Mesenchymal stem cell (in vitro differentiated cells and primary cell): Measurements from ENCODE around the gene SERTAD1.
A peak's percentile ranks its signal among the peaks of the same experiment; 100 is the strongest.

Source experiments
- DNase-seq: peaks from one replicate; pipeline ENCODE4 v3.0.0-alpha.2; 2013
- H2AFZ ChIP-seq: one replicate; pipeline ENCODE4 v1.6.1; 2013; ENCODE audit warnings: low read depth, mild to moderate bottlenecking, control low read depth, inconsistent platforms, low read length, moderate library complexity
- H2AK5ac ChIP-seq: 2 replicates; pipeline ENCODE4 v1.6.1; 2013; ENCODE audit warnings: low read length, moderate library complexity, mild to moderate bottlenecking, inconsistent platforms; ENCODE audit not compliant: severe bottlenecking
- H2BK120ac ChIP-seq: one replicate; pipeline ENCODE4 v1.6.1; 2013; ENCODE audit warnings: low read depth, mild to moderate bottlenecking, inconsistent platforms, low read length, moderate library complexity
- H2BK12ac ChIP-seq, 2 experiments: one replicate each; pipeline ENCODE4 v1.6.1; 2013; ENCODE audit warnings: inconsistent platforms in 2 of 2, low read length in 2 of 2, mild to moderate bottlenecking in 2 of 2, moderate library complexity in 2 of 2, control low read depth in 1 of 2
- H2BK15ac ChIP-seq: one replicate; pipeline ENCODE4 v1.6.1; 2013; ENCODE audit warnings: mild to moderate bottlenecking, low read depth, inconsistent platforms; ENCODE audit not compliant: poor library complexity, severe bottlenecking
- H2BK5ac ChIP-seq: 2 replicates; pipeline ENCODE4 v1.6.1; 2013; ENCODE audit warnings: low read depth, mild to moderate bottlenecking, low read length, control low read depth, inconsistent platforms; ENCODE audit not compliant: poor library complexity, severe bottlenecking
- H3K14ac ChIP-seq, 2 experiments: one replicate each; pipeline ENCODE4 v1.6.1; 2013; ENCODE audit warnings: inconsistent platforms in 2 of 2, low read length in 2 of 2, control low read depth in 1 of 2, mild to moderate bottlenecking in 1 of 2, moderate library complexity in 1 of 2
- H3K18ac ChIP-seq, 2 experiments: one replicate each; pipeline ENCODE4 v1.6.1; 2013; ENCODE audit warnings: inconsistent platforms in 2 of 2, low read length in 2 of 2, control low read depth in 1 of 2, low read depth in 1 of 2, mild to moderate bottlenecking in 1 of 2
- H3K23ac ChIP-seq, 2 experiments: one replicate each; pipeline ENCODE4 v1.6.1; 2013; ENCODE audit warnings: inconsistent platforms in 2 of 2, low read length in 2 of 2, mild to moderate bottlenecking in 2 of 2, moderate library complexity in 2 of 2, control low read depth in 1 of 2
- H3K27ac ChIP-seq: 2 replicates; pipeline ENCODE4 v1.5.1; 2013; ENCODE audit warnings: mild to moderate bottlenecking, moderate library complexity, low read length, control low read depth, inconsistent platforms; ENCODE audit not compliant: poor library complexity, severe bottlenecking
- H3K27me3 ChIP-seq, 2 experiments: 2 replicates each; pipeline versions ENCODE4 v1.6.1 to v1.7.0; 2013; ENCODE audit warnings: low read length in 2 of 2, mild to moderate bottlenecking in 2 of 2, moderate library complexity in 2 of 2, control low read depth in 1 of 2, inconsistent platforms in 1 of 2; ENCODE audit not compliant: control insufficient read depth in 1 of 2, insufficient read depth in 1 of 2
- H3K36me3 ChIP-seq, 2 experiments: 2 replicates each; pipeline versions ENCODE4 v1.6.1 to v1.7.0; 2013; ENCODE audit warnings: low read length in 2 of 2, control low read depth in 1 of 2, inconsistent platforms in 1 of 2, low read depth in 1 of 2, mild to moderate bottlenecking in 1 of 2; ENCODE audit not compliant: insufficient read depth in 2 of 2, control insufficient read depth in 1 of 2
- H3K4ac ChIP-seq, 2 experiments: one replicate each; pipeline ENCODE4 v1.6.1; 2013; ENCODE audit warnings: inconsistent platforms in 2 of 2, low read length in 2 of 2, mild to moderate bottlenecking in 2 of 2, moderate library complexity in 2 of 2, control low read depth in 1 of 2, low read depth in 1 of 2
- H3K4me1 ChIP-seq: 2 replicates; pipeline ENCODE4 v1.6.1; 2013; ENCODE audit warnings: low read depth, low read length, control low read depth; ENCODE audit not compliant: control insufficient read depth, insufficient read depth
- H3K4me2 ChIP-seq: 2 replicates; pipeline ENCODE4 v1.6.1; 2013; ENCODE audit warnings: low read length, mild to moderate bottlenecking, inconsistent platforms; ENCODE audit not compliant: poor library complexity, severe bottlenecking
- H3K4me3 ChIP-seq, 2 experiments: 2 replicates each; pipeline versions ENCODE4 v1.5.1 to v1.7.0; 2013; ENCODE audit warnings: low read length in 2 of 2, mild to moderate bottlenecking in 2 of 2, control low read depth in 1 of 2, low read depth in 1 of 2; ENCODE audit not compliant: insufficient read depth in 1 of 2
- H3K79me1 ChIP-seq: replicated peaks from 2 replicates; pipeline ENCODE4 v1.6.1; 2013; ENCODE audit warnings: mild to moderate bottlenecking, control low read depth, low read length, inconsistent platforms; ENCODE audit not compliant: poor library complexity, severe bottlenecking
- H3K9ac ChIP-seq: 2 replicates; pipeline ENCODE4 v1.7.0; 2013; ENCODE audit warnings: mild to moderate bottlenecking, low read length, moderate library complexity
- H3K9me3 ChIP-seq: 2 replicates; pipeline ENCODE4 v1.7.0; 2013; ENCODE audit warnings: mild to moderate bottlenecking, low read length; ENCODE audit not compliant: control insufficient read depth
- H4K8ac ChIP-seq: one replicate; pipeline ENCODE4 v1.6.1; 2013; ENCODE audit warnings: inconsistent platforms, mild to moderate bottlenecking, low read length, moderate library complexity
- H4K91ac ChIP-seq: one replicate; pipeline ENCODE4 v1.6.1; 2013; ENCODE audit warnings: mild to moderate bottlenecking, low read length, inconsistent platforms
- WGBS: methylation state at CpG from one replicate; pipeline ENCODE4 v1.1.7; 2013; ENCODE audit warnings: mixed read lengths; 5-methylcytosine and 5-hydroxymethylcytosine counted together

The SERTAD1 gene

DNA sequence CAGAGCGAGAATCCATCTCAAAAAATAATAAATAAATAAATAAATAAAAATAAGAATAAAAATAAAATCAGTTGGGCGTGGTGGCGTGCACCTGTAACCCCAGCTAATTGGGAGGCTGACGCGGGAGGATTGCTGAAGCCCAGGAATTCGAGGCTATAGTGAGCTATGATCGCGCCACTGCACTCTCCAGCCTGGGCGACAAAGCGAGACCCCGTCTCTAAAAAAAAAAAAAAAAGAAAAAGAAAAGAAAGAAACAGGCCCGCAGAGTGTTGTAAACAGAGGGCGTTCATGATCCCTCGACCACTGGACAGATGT, 5.4 kb downstream of the SERTAD1 start:
- Histone ChIP-seq H2BK120ac (peak overlapping the region; percentile 44), H3K4me2 (peak overlapping the region; percentile 88), H2BK15ac (peak overlapping the region; percentile 6), H2AFZ (no peak overlapping the region), H3K4me1 (peaks cover 15% of the 10 kb centered on the region), H4K8ac (no peak overlapping the region), H2BK5ac (no peak overlapping the region), H3K79me1 (peaks cover 6% of the 10 kb centered on the region), H3K27me3 (no peaks in the 10 kb centered on the region), H3K36me3 (peaks cover 11 to 15% of the 10 kb centered on the region in 2 experiments), H3K4me3 (peak overlapping the region in 1 of 2 experiments; percentile 82), H3K4ac (peak overlapping the region in 1 of 2 experiments; percentile 96), H3K9me3 (no peaks in the 10 kb centered on the region), H3K27ac (peak overlapping the region; percentile 96), H4K91ac (no peak overlapping the region), H3K14ac (no peak overlapping the region), H2AK5ac (no peak overlapping the region), H3K18ac (peak overlapping the region in 1 of 2 experiments; percentile 98), H3K9ac (peak overlapping the region; percentile 99), H2BK12ac (no peak overlapping the region), H3K23ac (no peak overlapping the region)
- DNase-seq = no peak
- WGBS = 63% methylated on average over 13 of the region's 14 CpGs

DNA sequence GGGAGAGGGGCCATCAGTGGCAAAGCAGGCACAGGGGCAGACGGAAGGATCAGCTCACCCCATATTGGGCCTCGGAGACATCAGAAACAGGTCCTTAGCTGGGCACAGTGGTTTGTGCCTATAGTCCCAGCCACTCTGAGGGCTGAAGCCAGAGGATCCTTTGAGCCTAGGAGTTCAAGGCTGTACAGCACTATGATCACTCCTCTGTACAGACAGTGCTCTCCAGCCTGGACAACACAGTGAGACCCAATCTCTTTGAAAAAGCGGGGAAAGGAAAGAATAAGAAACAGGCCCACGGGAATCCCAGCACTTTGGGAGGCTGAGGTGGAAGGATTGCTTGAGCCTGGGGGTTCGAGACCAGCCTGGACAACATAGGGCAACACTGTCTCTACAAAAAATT, 6.0 kb downstream of the SERTAD1 start:
- Histone ChIP-seq H3K79me1 (peaks cover 6% of the 10 kb centered on the region), H3K9me3 (no peaks in the 10 kb centered on the region), H3K23ac (no peak overlapping the region), H3K4ac (peak overlapping the region in 1 of 2 experiments; percentile 63), H2AK5ac (no peak overlapping the region), H4K91ac (no peak overlapping the region), H2AFZ (no peak overlapping the region), H3K27ac (no peak overlapping the region), H3K4me2 (no peak overlapping the region), H2BK15ac (peak overlapping the region; percentile 33), H3K14ac (no peak overlapping the region), H4K8ac (no peak overlapping the region), H3K4me1 (peaks cover 17% of the 10 kb centered on the region), H3K9ac (no peak overlapping the region), H2BK120ac (no peak overlapping the region), H2BK5ac (no peak overlapping the region), H3K27me3 (no peaks in the 10 kb centered on the region), H3K36me3 (peaks cover 11 to 15% of the 10 kb centered on the region in 2 experiments), H3K18ac (no peak overlapping the region), H3K4me3 (no peak overlapping the region), H2BK12ac (peak overlapping the region; percentile 54 to 96)
- DNase-seq = no peak
- WGBS = 97% methylated on average over 5 of the region's 5 CpGs

DNA sequence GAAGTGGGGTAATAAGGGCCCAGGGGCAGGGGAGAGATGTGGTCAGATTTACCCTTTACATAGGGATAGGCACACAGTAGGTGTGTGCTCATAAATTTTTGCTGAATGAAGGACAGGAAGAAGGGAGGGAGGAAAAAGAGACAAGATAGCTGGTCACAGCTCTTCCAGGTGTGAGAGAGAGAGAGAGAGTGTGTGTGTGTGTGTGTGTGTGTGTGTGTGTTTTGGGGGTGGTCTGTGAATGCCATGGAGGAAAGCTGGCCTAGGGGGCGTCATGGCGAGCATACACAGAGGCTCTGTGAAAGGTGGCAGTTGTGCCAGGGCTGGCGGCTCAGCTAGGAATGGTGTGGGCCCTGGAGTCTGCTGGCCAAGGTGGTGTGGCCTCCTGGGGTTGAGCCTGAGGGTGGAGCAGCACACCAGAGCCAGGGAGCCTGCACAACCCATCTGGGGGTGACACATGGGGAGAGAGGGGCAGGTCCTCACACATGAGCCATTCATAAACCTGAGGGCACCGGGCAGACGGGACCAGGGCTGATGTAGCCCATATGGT, 6.7 kb downstream of the SERTAD1 start:
- H3K27ac ChIP-seq = no peak overlapping the region
- H4K91ac ChIP-seq = peak overlapping the region; percentile 90
- peak overlapping the region; percentile 97 for H2BK15ac ChIP-seq

DNA sequence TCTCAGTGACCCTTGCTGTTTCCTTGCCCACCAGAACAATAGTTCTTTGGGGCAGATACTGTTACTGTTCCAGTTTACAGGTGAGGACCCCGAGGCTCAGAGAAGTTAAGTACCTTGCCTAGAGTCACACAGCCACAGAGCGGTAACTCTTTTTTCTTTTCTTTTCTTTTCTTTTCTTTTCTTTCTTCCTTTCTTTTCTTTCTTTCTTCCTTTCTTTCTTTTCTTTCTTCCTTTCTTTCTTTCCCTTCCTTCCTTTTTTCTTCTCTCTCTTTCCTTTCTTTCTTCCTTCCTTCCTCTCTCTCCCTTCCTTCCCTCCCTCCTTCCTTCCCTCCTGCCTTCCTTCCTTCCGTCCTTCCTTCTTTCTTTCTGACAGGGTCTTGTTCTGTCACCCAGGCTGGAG, 7.8 kb downstream of the SERTAD1 start:
- Histone ChIP-seq H3K4me2 (no peak overlapping the region), H3K9ac (no peak overlapping the region), H3K14ac (no peak overlapping the region), H4K91ac (peak overlapping the region; percentile 100), H3K4ac (peak overlapping the region; percentile 68 to 99), H3K36me3 (peaks cover 8 to 11% of the 10 kb centered on the region in 2 experiments), H3K27me3 (peaks cover under 1 to 5% of the 10 kb centered on the region in 2 experiments), H3K18ac (peak overlapping the region; percentile 93 to 99), H3K9me3 (no peaks in the 10 kb centered on the region), H2AK5ac (peak overlapping the region; percentile 86), H2BK120ac (peak overlapping the region; percentile 64), H3K4me1 (peaks cover 19% of the 10 kb centered on the region), H2AFZ (no peak overlapping the region), H2BK12ac (peak overlapping the region; percentile 91 to 95), H3K79me1 (peaks cover 3% of the 10 kb centered on the region), H3K23ac (no peak overlapping the region), H2BK5ac (no peak overlapping the region), H3K27ac (no peak overlapping the region), H2BK15ac (peak overlapping the region; percentile 100), H3K4me3 (no peak overlapping the region), H4K8ac (peak overlapping the region; percentile 100)
- WGBS = 98% methylated on average over 3 of the region's 3 CpGs
- DNase-seq = no peak

More for the DNA sequence above, 6.7 kb downstream of the SERTAD1 start:
- H3K4me2 ChIP-seq = no peak overlapping the region
- H3K23ac ChIP-seq = peak overlapping the region in 1 of 2 experiments; percentile 49
- peaks cover 6% of the 10 kb centered on the region for H3K79me1 ChIP-seq
- H2AK5ac ChIP-seq = no peak overlapping the region
- no peaks in the 10 kb centered on the region for H3K27me3 ChIP-seq
- peak overlapping the region in 1 of 2 experiments; percentile 5 for H3K4ac ChIP-seq
- peak overlapping the region; percentile 38 to 54 for H3K18ac ChIP-seq
- no peak overlapping the region for H2AFZ ChIP-seq
- no peak overlapping the region for H3K9ac ChIP-seq
- H2BK120ac ChIP-seq = peak overlapping the region; percentile 42
- DNase-seq = peak; percentile 41
- H3K4me3 ChIP-seq = no peak overlapping the region
- no peaks in the 10 kb centered on the region for H3K9me3 ChIP-seq
- peaks cover 11 to 15% of the 10 kb centered on the region in 2 experiments for H3K36me3 ChIP-seq
- peak overlapping the region in 1 of 2 experiments; percentile 5 for H3K14ac ChIP-seq
- peak overlapping the region; percentile 75 to 96 for H2BK12ac ChIP-seq
- H4K8ac ChIP-seq = no peak overlapping the region
- WGBS = 77% methylated on average over 5 of the region's 5 CpGs
- no peak overlapping the region for H2BK5ac ChIP-seq
- H3K4me1 ChIP-seq = peaks cover 21% of the 10 kb centered on the region
